Neural cell (in vitro differentiated cells): ENCODE results near the gene CNKSR2.

Experiments used
- EZH2 ChIP-seq: fragments of 200-600, 300-800 bp; shearing (Covaris generic), sonication (generic); IDR thresholded peaks from 2 replicates; pipeline ENCODE4 v1.6.1; 2014; ENCODE audit warnings: antibody characterized with exemption, low read length, borderline replicate concordance, mild to moderate bottlenecking; ENCODE audit not compliant: insufficient read depth, poor library complexity, severe bottlenecking
- MXI1 ChIP-seq: fragments of 450-650 bp; conservative IDR thresholded peaks from 2 replicates; pipeline ENCODE4 v1.6.1; 2014; ENCODE audit warnings: antibody characterized with exemption, mild to moderate bottlenecking; ENCODE audit not compliant: poor library complexity, severe bottlenecking
- POLR2AphosphoS5 ChIP-seq: IDR thresholded peaks from 2 replicates; pipeline ENCODE4 v1.6.1; 2012
- TF ChIP-seq, protein P1 (sequence below): fragments of 450-650 bp; IDR thresholded peaks from 2 replicates; pipeline ENCODE4 v1.5.1; 2014; ENCODE audit warnings: antibody characterized with exemption, mild to moderate bottlenecking, moderate library complexity; ENCODE audit not compliant: poor library complexity, severe bottlenecking

DNA sequence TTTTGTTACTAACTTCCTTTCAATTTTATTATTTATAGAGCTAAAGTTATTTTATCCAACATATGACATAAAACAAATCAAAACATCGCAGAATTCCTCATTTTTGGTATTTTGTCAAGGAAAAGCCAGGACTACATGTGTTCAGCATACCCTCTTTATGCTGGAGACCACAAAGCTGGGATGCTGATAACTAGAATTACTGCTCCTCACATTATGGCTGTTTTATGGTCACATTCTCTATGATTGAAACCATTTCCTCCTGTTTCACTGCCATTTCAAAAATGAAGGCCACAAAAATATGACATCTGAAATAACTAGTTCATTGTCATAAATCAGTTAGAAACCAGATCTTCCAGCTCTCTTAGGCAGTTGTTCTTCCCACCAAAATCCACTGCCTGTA is 242.2 kb downstream of the CNKSR2 start:
- TF ChIP-seq, protein P1, sequence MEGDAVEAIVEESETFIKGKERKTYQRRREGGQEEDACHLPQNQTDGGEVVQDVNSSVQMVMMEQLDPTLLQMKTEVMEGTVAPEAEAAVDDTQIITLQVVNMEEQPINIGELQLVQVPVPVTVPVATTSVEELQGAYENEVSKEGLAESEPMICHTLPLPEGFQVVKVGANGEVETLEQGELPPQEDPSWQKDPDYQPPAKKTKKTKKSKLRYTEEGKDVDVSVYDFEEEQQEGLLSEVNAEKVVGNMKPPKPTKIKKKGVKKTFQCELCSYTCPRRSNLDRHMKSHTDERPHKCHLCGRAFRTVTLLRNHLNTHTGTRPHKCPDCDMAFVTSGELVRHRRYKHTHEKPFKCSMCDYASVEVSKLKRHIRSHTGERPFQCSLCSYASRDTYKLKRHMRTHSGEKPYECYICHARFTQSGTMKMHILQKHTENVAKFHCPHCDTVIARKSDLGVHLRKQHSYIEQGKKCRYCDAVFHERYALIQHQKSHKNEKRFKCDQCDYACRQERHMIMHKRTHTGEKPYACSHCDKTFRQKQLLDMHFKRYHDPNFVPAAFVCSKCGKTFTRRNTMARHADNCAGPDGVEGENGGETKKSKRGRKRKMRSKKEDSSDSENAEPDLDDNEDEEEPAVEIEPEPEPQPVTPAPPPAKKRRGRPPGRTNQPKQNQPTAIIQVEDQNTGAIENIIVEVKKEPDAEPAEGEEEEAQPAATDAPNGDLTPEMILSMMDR, result no peak
- TF ChIP-seq EZH2, result no peak
- no peak for TF ChIP-seq POLR2AphosphoS5
- TF ChIP-seq MXI1, result no peak
